ENCODE data around the gene ARHGAP21.
"Not testable (repeated sequence)": the region's sequence is repeated elsewhere in the genome, so short reads cannot be mapped to it uniquely, and the experiment has no call there.

ARHGAP21 gene

GRCh38 chr10:24680647-24681524 is 42.8 kb downstream of the ARHGAP21 start:
- peak; percentile 74 for DNase-seq

DNA sequence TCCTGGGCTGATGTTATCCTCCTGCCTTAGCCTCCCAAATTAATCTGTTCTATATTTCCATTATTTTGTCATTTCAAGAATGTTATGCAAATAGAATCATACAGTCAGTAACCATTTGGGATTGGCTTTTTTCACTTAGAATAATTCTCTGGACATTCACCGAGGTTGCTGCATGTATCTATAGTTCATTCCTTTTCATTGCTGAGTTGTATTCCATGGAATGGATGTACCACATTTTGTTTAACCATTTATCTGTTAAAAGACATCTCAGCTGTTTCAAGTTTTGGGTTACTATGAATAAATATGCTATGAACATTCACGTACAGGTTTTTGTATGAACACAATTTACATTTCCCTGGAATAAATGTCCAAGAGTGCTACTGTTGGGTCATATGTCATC is 44.9 kb downstream of the ARHGAP21 start:
- DNase-seq = no peak

GRCh38 chr10:24674892-24675632 is 48.6 kb downstream of the ARHGAP21 start:
- DNase-seq = no peak

- DNase-seq = no peak
Observed at GRCh38 chr10:24670964-24671670, 52.6 kb downstream of the ARHGAP21 start.

- no peak for DNase-seq
Observed at GRCh38 chr10:24669285-24669852, 54.3 kb downstream of the ARHGAP21 start.

DNA sequence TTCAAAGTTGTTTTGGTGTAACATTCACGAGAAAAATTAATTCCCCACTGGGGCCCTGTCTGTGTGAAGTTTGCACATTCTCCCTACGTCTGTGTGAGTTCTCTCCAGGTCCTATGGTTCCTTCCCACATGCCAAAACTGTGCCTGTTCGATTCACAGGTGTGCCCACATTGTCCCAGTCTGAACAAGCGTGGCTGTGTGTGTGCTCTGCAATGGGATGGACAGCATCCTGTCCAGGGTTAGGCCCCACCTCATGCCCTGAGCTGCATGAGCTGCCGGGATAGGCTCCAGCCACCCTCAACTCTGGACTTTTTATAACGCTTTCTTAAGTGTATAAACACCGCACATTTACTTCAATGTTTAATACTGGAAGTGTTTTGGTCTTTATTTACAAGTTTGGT is 55.4 kb downstream of the ARHGAP21 start:
- DNase-seq = no peak

DNA sequence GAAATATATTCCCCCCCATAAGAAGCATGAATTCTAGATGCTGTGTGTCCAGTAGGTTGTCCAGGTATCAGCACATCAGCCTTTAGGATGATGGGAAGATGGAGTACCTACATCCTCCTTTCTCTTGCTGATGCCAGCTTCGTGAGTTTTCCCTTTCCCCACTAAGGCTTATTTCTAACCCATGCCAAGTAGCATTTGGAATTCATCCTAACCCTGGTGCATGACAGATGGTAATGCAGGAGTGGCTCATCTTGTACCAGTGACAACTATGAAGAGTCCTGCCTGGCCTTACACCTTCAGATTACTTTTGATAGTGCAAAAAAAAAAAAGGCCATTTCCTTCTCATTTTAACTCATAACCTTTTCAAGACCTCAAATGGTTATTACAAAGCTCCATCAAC is 58.7 kb downstream of the ARHGAP21 start:
- no peak for DNase-seq

- DNase-seq = no peak
Observed at GRCh38 chr10:24661376-24661775, 62.3 kb downstream of the ARHGAP21 start.

DNA sequence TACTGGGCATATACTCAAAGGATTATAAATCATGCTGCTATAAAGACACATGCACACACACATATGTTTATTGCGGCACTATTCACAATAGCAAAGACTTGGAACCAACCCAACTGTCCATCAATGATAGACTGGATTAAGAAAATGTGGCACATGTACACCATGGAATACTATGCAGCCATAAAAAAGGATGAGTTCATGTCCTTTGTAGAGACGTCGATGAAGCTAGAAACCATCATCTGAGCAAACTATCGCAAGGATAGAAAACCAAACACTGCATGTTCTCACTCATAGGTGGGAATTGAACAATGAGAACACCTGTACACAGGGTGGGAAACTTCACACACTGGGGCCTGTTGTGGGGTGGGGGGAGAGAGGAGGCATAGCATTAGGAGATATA is 65.4 kb downstream of the ARHGAP21 start:
- not testable (repeated sequence) for DNase-seq

GRCh38 chr10:24656326-24656725 is 67.4 kb downstream of the ARHGAP21 start:
- not testable (repeated sequence) for DNase-seq

- no peak for DNase-seq
Observed at GRCh38 chr10:24652381-24652957, 71.2 kb downstream of the ARHGAP21 start.

DNA sequence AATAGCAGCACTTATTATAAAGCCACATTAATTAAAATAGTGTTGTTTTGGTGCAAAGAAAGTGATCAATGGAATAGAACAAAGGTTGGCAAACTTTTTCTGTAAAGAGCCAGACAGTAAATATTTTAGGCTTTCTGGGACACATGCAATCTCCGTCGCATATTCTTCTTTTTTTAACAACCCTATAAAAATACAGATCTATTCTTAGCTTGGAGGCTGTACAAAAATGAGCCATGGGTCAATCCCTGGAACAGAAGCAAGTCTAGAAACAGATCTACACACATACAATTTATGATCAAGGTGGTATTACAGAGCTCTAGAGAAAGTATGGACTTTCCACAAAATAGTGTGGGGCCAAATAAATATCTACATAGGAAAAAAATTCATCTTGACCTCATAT is 71.8 kb downstream of the ARHGAP21 start:
- no peak for DNase-seq

DNA sequence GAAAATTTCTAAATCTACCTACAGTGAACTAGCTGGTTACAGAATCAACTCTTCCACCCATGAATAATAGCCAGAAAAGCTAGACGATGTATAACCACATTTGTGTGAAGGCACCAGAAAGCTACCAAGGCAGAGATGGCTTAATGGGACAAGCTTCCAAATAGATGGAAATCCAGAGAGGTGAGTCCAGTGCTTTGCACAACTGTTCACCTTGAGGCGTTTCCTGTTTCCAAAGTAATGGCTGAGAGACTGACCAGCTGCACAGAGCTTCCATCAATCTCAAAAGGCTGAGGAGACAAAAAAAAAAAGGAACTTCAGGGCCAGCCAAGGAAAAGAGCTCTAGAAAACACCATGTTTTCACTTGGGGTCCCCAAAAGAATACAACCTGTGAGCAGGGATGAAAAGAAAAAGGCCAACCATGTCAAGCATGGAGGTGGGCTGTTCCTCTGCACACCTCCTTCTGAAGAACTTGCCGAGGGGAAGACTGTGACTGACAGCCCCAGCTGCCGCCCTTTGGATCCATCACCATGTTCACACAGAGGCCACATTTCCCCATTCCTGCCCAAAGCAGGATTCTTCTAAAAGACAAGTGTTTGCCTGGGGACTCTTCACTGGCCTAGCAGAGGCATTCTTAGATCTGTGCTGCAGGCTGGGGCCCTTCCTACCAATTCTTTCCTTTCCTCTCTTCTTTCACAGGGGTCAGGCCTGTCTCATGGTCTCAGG is 72.9 kb downstream of the ARHGAP21 start:
- DNase-seq = no peak

DNA sequence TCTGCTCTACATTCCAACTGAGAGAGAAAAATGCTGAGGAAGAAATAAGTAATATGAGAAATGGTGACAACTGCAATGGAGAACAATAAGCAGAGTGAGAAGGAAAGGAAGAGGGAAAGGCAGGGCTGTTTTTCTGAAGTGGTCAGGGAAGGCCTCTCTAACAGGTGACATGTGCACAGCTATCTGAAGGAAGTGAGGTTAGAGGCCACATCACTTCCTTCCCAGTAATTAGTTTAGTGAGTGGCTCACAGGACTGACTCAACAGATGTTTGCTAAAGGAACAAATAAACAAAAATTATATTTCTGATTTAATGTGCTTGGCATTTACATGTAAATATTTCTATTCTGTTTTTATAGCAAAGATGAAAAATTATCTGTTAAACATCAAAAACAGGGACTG is 77.9 kb downstream of the ARHGAP21 start:
- peak; percentile 15 for DNase-seq

GRCh38 chr10:24645022-24645421 is 78.7 kb downstream of the ARHGAP21 start:
- DNase-seq = no peak

GRCh38 chr10:24643679-24644209 is 79.9 kb downstream of the ARHGAP21 start:
- DNase-seq = no peak

GRCh38 chr10:24642921-24643678 is 80.6 kb downstream of the ARHGAP21 start:
- DNase-seq = peak; percentile 73

- no peak for DNase-seq
Observed at GRCh38 chr10:24639124-24639523, 84.6 kb downstream of the ARHGAP21 start.

DNA sequence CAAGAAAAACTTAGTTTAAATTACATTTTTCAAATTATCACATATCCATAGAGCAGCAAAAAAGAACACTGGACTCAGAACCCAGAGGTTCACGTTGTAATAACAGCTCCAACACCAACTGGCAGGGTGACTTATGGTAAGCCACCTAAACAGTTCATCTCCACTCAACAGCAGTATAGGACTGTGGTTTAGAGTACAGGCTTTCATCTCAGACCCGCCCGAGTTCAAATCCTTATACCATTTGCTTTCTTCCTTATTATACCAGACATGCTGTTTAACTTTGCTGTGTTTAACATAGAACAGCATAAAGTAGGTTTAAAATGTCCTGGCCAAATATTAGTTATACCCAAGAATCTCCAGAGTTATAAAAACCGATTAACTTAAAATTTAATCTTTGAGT is 97.9 kb downstream of the ARHGAP21 start:
- DNase-seq = no peak

GRCh38 chr10:24623383-24623782 is 100.3 kb downstream of the ARHGAP21 start:
- no peak for DNase-seq

- no peak for DNase-seq
Observed at GRCh38 chr10:24622781-24623301, 100.8 kb downstream of the ARHGAP21 start.

Measured in OCI-M1 (cell line).